ENCODE results near the gene RUSF1. TPM values are rescaled to one million over a fixed set of nuclear protein-coding genes. Genes with fewer than 3 reads are reported as not detected.
A peak's percentile ranks its signal among the peaks of the same experiment; 100 is the strongest.

Gene RUSF1
- total and polyA plus RNA-seq, 9 of the 15 experiments (the other 6 are each of a cell fraction or from before 2014, with no cell fraction given) = 0.80 to 52.8 (median 27.6) TPM

GRCh38 chr16:31455601-31456314, 52.4 kb downstream of the RUSF1 start (continued):
- peak; percentile 41; the same call in 1 of the 2 replicates for TF ChIP-seq REST (IDR thresholded peaks at IDR 0.05; ENCODE audit: borderline replicate concordance)
- no peak for TF ChIP-seq REST (CRISPR knock-in tag; IDR thresholded peaks at IDR 0.05; ENCODE audit: low read depth)
- peak; percentile 49; the same call in 1 of the 2 replicates for TF ChIP-seq ZNF592 (IDR thresholded peaks at IDR 0.05)
- no peak for TF ChIP-seq KLF13 (tag; IDR thresholded peaks at IDR 0.05; ENCODE audit: borderline replicate concordance, low read depth)
- TF ChIP-seq TFAP4 (CRISPR knock-in tag; IDR thresholded peaks at IDR 0.05; ENCODE audit: borderline replicate concordance) = no peak
- TF ChIP-seq U2AF1 (optimal IDR thresholded peaks at IDR 0.05; ENCODE audit: low read depth, low read length) = no peak
- TF ChIP-seq RBBP5 (IDR thresholded peaks at IDR 0.05; ENCODE audit: borderline replicate concordance, insufficient read depth, low read length, poor library complexity, severe bottlenecking) = no peak
- TF ChIP-seq RCOR1 (IDR thresholded peaks at IDR 0.05; ENCODE audit: borderline replicate concordance in 1 of 2, low read depth in 2 of 2, low read length in 2 of 2) = peak in 1 of 2 experiments; percentile 54; a peak in 1 of 4 replicates
- TF ChIP-seq HMGXB4 (CRISPR knock-in tag; IDR thresholded peaks at IDR 0.05) = 0 out of 2 replicates have a peak, but pooled peaks have one; percentile 42
- TF ChIP-seq SMARCA4 (IDR thresholded peaks at IDR 0.05) = 0 out of 2 replicates have a peak, but pooled peaks have one; percentile 13

All from K562 (cell line).